ENCODE results near the gene TAGAP.
"Not testable (repeated sequence)": the region's sequence is repeated elsewhere in the genome, so short reads cannot be mapped to it uniquely, and the experiment has no call there.

The TAGAP gene

GRCh38 chr6:159043251-159043650 lies 1.5 kb downstream of the TAGAP start:
- DNase-seq, result no peak

GRCh38 chr6:159042826-159043181 lies 2.0 kb downstream of the TAGAP start:
- DNase-seq, result no peak

GRCh38 chr6:159042003-159042825 lies 2.6 kb downstream of the TAGAP start:
- DNase-seq, result peak; percentile 84

GRCh38 chr6:159041181-159041580 lies 3.6 kb downstream of the TAGAP start:
- DNase-seq, result no peak

- DNase-seq, result no peak
These were observed 4.9 kb downstream of the TAGAP start for GRCh38 chr6:159039885-159040258.

GRCh38 chr6:159038914-159039884 lies 5.6 kb downstream of the TAGAP start:
- DNase-seq, result no peak

GRCh38 chr6:159038318-159038717 lies 6.5 kb downstream of the TAGAP start:
- DNase-seq, result not testable (repeated sequence)

- no peak for DNase-seq
These were observed 7.0 kb downstream of the TAGAP start for GRCh38 chr6:159037756-159038290.

- no peak for DNase-seq
These were observed 8.1 kb downstream of the TAGAP start for GRCh38 chr6:159036673-159037072.

- no peak for DNase-seq
These were observed 8.9 kb downstream of the TAGAP start for GRCh38 chr6:159035891-159036290.

- DNase-seq, result no peak
These were observed 11.4 kb downstream of the TAGAP start for GRCh38 chr6:159033160-159034049.

- no peak for DNase-seq
These were observed 12.9 kb downstream of the TAGAP start for GRCh38 chr6:159031846-159032245.

GRCh38 chr6:159030168-159030567 lies 14.6 kb downstream of the TAGAP start:
- no peak for DNase-seq

GRCh38 chr6:159025224-159025623 lies 19.6 kb downstream of the TAGAP start:
- not testable (repeated sequence) for DNase-seq

GRCh38 chr6:159023893-159024292 lies 20.9 kb downstream of the TAGAP start:
- no peak for DNase-seq

- DNase-seq, result no peak
These were observed 24.8 kb downstream of the TAGAP start for GRCh38 chr6:159020011-159020410.

GRCh38 chr6:159017757-159018559 lies 26.8 kb downstream of the TAGAP start:
- DNase-seq, result no peak

GRCh38 chr6:159014406-159014805 lies 30.4 kb downstream of the TAGAP start:
- DNase-seq, result no peak

GRCh38 chr6:159013229-159013628 lies 31.6 kb downstream of the TAGAP start:
- DNase-seq, result no peak

GRCh38 chr6:159012201-159012600 lies 32.6 kb downstream of the TAGAP start:
- no peak for DNase-seq

- DNase-seq, result not testable (repeated sequence)
These were observed 34.7 kb downstream of the TAGAP start for GRCh38 chr6:159010037-159010612.
